ENCODE measurements around the gene DUSP16.
"Not testable (repeated sequence)": the region's sequence is repeated elsewhere in the genome, so short reads cannot be mapped to it uniquely, and the experiment has no call there.

DUSP16 gene

DNA sequence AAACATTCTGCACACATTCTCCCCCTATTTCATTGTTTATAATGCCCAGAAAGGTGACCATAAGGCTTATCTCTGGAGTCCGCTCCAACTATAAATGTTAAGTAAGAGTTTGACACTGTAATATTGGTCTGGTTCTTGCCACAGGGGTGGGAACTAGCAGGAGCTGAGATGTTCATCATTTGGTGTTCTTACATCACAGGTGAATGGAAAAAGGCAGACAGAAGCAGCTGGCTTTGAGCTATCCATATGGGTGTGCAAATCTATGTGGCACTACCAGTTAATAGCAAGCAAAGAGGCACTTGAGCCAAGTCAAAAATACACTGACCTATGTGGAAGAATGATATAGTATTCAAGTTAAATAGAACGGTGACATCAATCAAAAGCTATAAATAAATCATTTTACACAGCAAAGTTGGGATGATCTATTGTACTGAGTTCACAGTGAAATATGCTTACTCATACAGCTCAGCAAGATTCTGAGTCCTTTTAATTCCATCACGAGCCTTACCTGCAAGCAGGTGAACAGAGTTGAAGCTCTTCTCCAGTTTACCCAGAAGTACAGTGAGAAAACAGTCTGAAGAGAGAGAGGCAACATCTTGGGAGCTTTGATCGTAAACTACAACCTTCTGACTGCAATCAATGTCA is 43.2 kb downstream of the DUSP16 start:
- DNase-seq = no peak

DNA sequence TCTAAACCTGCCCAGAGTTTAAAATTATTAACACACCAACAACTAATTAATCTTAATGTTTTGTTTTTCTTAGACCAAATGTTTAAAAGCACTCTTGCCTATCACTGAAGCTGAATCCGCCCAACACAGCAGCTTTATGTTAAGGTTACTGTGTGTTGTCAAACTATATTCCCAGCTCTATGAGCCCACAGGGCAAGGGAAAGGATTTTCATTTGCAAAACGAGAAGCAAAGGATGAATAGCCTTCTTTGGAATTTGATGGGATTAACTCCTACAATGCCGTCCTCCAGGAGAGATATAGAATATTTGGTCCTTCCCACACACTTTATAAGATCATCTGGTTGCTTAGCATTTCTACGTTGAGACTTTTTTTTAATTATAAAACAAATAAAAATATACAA is 43.7 kb downstream of the DUSP16 start:
- no peak for DNase-seq

DNA sequence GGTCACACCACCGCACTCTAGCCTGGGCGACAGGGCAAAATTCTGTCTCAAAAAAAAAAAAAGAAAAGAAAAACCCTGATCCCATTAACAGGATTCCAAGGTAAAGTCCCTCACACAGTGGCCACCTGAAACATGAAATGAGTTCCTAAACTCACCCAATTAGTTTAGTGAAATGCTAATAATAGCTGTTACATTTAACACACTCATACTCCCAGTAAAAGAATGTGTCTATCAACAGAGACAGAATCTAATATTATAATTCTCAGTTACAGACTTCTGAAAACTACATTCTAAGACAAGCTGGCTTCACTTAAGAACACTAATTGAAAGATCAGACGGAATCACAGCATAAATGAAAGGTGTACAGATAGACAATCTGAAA is 44.2 kb downstream of the DUSP16 start:
- no peak for DNase-seq

DNA sequence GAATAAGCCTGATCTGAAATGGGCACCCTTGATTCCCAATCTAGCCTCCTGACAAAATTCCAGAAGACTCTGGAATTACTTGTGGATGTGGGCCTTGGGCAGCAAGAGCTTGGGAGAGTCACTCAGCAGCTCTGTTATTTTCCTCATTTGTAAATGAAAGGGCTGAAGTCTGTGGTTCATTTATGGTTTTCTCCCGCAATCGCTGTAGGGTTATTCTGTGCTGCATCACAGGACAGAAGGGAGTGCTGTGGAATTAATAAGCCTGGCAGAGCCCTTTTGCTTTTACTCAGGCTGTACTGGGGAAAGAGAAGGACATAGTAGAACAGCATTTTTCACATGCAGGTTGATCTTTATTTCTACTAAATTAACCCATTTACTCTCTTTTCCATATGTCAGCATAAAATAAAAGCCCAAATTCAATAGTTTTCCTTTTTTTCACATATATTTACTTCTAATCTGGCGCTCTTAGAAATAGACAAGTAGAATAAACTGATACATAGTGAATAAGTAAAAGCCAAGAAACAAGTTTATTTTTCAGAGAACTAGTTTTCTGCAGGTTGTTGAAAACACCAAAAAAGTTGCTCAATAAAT is 49.2 kb downstream of the DUSP16 start:
- DNase-seq = no peak

DNA sequence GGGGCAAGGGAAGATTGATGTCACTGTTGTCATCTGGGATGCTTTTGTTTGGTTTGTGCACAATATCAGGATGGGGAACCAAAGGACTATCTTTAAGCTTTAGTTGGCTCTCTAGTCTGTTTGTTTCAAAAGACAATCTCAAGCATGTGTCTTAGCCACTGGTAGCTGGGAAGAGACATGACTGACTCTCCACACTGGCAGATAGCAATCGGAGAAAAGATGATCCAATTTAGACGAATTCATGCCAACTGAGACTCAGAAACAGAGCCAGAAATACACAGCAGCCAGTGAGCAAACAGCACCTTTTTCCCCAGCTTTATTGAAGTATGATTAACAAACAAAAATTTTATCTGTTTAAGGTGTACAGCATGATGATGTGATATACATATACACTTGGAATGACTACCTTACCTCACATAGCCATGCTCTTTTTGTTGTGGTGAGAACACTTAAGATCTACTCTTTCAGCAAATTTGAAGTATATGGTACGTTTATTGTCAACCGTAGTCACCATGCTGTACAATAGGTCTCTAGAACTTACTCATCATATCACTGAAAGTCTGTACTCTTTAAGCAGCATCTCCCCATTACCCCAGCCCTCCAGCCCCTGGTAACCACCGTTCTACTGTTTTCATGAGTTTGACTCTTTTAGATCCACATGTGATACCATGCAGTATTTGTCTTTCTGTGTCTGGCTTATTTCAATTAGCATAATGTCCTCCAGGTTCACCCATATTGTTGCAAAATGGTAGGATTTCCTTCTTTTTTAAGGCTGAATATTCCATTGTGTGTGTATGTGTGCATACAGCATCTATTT is 50.6 kb downstream of the DUSP16 start:
- DNase-seq = no peak

DNA sequence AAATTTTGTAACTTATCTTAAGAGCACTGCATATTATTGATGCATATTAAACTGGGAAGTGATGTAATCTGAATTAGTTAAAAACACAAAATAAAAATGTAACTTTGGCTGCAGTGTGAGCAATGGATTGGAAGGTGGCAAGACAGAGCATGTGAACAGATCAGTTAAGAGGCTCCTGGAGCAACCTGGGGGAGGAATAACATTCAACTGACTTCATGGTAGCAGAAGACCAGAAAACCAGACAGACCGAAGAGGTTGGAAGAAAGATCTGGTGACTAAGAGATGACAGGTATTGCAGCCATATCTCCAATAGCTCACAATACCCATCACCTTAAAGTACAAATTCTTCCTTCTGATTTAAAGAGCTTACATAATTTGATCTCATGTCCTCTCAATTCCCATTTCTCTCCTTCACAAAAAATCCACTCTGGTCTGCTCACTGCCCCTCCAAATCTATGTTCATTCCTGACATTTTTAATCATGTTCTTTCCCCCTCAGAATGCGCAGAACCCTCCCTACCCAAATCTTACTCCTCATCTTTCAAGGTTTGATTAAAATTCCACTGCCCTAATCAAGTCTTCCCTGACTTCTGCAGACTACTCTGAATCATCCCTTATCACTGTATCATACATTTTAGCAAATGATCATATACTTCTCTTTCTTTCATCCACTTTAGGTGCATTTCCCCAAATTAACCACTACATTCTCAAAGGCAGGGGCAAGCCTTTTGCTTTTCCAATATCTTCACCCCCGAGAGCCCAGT is 51.5 kb downstream of the DUSP16 start:
- DNase-seq = no peak

DNA sequence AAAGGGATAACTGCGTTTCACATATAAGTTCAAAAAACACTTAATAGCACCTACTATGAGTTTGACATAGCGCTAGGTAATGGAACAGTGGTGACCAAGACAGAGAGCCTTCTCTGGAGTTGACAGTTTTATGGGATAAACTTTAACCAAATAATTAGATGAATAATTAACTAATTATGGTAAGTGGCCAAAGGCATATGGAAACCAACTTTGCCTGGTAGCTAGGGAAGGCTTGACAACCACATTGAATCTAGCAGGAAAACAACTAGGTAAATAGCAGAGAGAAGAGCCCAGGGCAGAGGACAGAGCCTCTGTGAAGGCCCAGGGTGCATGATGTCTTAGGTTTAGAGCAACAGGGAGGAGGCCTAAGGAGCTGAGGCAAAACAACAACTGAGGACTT is 52.1 kb downstream of the DUSP16 start:
- DNase-seq = no peak

DNA sequence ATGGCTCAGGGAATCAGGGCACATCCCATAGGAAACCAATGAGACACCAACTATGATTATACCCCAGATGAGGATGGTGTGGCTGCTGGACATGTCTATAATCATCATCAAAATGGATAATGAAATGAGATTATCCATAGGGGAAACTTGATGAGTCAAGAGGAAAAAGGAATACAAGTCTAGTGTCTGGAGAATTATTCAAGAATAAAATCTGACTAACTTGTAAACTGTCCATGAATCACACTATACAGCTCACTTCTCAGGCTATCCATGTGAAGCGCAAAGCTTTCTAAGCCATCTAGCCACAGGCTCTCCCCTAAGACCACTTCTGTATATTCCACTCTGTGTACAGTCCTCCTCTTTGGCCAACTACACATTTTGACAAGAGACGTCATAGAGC is 52.5 kb downstream of the DUSP16 start:
- DNase-seq = no peak

DNA sequence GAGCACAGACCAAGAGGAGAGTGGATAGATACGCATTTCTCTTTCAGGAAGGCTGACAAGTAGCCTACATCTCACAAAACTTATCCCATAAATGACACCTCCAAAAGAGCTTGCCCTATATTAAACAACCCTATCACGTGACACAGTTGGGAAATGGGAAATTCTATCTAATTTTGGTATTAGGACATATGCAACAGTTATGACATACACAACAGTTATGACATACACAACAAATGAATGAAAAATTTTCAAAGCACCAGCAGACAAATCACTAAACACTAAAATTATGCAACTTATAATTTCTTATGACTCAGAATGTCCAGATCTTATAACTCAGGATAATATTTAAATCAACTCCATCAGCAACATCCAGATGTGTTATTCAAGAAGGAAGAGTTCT is 54.1 kb downstream of the DUSP16 start:
- no peak for DNase-seq

DNA sequence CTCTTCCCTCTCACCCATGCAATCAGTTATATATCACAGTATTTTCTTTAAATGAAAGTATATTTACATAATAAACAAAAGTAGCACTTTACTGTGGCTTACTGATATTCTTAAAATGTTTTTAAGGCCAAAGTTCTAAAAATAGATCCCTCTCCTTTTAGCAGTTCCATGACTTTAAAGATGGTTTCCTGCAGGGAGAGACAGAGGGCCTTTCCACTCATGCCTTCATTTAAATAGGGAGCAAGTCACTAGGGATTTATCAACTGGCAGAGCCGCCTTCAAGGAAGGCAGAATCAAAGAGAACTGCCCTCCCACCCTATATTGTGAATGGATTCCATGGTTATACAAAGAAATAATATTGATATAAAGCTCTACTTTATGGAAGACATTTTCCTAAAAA is 55.5 kb downstream of the DUSP16 start:
- no peak for DNase-seq

DNA sequence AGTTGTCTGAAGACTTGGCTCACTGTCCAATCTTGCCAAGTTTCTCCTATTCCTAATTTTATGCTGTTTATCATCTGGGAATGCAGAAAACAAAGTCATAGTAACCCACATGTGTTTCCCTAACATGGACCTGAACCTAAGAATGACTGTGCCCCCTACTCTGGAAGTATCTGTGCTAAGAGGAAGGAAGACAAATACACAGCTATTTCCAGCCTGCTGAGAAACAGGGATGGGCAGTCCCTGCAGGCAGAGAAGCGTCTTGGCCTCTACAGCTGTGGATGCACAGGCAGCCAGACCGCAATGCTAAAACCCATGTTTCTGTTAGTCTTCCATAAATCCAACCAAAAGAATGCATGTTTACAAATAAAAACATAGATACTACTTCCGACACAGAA is 56.2 kb downstream of the DUSP16 start:
- DNase-seq = peak; percentile 66

DNA sequence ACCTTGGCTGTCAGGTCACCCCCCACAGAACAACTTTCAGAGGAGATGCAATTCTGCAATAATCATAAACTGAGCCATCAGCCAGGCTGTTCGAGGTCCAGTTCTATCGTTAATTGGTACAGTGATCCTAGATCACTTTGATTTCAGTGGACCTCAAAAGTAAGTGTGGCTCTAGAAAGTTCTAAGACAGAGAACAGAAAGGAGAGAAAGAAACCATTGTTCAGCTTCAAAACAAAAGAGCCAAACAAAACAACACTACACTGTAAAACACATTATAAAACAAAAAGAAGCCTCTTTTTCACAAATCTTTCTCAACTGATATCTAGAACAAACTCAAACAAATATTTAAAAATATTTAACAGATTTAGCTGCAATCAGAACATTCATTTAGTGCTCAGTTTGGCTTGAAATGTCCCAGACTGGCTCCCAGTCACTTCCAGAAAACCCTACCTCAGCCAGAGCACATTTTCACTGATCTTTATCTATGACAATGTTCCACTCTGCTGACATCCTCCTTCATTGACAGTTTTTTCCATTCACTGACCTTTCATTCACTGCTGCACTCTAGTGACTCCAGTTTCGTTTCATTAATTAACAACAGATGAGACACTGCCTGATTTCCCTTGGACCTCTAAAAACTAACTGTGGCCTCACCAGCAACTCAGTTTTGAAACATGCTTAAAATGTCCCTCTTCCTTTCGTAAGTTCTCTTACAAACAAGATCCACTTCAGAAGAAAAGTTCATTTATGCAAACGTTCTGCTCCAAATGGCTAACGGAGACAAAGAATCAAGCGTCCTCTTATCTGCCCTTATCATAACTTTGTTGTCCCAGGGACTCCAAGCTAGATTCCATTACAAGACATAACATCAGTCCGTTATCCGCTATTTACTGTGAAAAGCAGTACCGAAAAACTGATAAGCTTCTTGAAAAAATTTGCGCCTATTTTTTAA is 56.8 kb downstream of the DUSP16 start:
- peak; percentile 36 for DNase-seq

DNA sequence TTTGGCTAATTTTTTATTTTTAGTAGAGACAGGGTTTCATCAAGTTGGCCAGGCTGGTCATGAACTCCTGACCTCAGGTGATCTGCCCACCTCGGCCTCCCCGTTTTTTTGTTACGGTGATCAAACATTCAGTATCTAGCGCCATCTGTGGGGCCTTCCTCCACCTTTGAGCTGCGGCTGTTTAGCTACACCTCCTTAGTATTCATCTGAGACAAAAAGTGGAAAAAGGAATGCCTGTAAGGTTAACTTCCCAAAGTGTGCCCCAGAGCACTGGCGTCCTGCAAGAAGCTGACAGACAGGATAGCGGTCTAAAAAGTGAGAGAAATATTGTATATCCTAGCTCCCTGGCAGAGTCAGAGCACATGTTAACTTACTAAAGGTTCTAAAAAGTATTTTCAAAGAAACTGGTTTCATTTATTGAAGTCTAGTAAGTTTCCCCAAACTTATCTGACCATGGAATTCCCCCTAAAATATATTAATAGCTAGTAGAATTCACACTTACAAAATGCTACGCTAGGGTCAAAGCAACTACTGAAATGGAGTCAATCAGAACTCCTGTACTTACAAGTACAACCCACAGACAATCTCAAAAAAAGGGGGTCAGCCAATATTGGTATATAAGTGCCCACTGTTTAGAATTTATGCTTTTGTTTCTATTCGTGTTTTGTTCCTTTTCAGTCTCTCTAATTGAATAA is 59.1 kb downstream of the DUSP16 start:
- DNase-seq = no peak

DNA sequence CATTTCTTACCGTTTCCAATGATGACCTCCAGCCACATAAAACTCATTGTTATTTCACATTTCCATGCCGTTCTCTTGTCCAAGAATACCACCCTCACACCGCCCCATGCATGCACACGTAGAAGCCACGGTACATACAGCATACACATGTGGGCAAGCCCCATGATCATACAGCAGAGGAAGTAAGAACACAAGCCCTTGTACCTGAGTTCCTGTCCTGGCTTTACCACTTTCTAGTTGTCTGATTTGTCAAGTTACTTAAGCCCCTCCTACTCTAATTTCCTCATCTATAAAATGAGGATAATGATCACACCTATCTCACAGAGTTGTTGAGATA is 59.9 kb downstream of the DUSP16 start:
- DNase-seq = no peak

DNA sequence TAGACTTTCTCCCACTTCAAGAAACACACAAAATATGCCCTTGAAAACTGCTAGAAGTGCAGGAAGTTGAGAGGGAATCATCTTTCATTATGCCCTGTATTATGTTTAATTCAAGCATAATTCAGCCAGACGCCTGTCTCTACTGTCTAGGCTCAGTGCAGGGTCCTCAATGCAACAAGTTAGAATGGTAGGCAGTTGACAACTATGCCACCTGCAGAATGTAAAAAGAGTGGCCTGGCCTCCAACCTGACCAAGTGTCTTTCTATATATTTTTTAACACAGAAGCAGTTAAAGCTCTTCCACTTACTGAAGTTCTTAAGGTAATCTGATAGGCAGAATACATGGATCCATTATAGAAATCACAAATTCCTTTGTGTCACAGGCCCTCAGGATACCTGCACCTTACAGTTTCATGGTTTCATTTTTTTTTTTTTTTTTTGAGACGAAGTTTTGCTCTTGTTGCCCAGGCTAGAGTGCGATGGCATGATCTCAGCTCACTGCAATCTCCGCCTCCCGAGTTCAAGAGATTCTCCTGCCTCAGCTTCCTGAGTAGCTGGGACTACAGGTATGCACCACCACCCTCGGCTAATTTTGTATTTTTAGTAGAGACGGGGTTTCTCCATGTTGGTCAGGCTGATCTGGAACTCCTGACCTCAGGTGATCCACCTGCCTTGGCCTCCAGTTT is 60.4 kb downstream of the DUSP16 start:
- not testable (repeated sequence) for DNase-seq

DNA sequence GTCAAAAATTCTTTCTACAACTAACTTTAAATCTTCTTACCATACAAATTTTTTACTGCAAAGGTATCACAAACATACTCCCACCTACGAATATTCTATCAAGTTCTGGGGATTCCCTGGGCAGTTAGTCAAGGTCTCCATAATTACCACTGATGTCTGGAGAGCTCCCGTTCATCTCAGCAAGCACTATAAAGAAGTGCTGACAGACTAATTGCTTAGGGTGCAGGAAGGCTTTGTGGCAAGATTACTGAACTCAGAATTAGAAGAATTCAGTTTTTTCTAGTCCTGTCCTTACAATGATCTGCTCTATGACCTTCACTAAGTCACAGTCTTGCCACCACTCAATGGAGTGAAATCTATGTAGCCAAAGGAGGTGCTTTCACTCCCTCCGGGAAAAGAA is 61.5 kb downstream of the DUSP16 start:
- no peak for DNase-seq

DNA sequence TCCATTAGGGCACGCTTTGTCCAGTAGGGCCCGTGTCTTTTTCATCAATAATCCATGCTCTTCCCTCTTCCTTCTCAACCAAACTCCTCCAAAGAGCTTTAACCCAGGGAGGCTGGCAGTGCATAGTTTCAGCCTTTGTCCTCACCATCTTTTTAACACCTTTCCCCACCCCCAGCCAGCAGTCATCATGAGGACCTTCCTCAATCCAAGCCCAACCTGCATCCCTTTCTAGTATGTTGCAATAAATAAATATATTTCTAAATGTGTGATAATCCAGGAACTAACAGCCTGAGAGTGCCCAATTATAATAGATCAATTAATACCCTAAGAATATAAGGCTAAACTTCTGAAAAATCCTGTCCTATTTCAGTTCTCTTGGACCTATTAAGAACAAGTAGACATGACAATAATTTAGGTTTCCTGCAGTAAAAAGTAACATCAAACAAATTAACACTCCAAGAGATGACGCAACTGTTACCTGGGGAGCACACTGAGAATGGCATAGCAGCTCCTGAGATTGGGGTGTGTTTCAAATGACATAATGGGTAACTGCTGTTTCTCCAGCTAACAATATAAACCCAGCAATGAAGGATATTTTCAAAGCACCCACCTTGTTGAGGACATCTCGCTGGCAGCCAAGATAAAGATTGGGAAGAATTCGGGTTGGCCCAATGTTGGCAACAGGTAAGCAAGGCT is 62.6 kb downstream of the DUSP16 start:
- DNase-seq = no peak

DNA sequence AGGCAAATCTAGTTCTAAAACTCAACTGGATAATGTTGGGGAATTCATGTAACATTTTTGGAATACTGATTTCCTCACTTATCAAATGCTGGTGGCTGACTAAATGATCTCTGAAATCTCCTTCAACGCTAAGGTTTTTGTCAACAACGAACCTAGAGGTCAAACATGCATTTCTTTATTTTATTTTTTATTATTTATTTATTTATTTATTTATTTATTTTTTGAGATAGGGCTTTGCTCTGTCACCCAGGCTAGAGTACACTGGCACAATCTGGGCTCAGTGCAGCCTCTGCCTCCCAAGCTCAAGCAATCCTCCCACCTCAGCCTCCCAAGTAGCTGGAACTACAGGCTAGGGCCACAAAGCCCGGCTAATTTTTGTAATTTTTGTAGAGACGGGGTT is 64.5 kb downstream of the DUSP16 start:
- DNase-seq = no peak

DNA sequence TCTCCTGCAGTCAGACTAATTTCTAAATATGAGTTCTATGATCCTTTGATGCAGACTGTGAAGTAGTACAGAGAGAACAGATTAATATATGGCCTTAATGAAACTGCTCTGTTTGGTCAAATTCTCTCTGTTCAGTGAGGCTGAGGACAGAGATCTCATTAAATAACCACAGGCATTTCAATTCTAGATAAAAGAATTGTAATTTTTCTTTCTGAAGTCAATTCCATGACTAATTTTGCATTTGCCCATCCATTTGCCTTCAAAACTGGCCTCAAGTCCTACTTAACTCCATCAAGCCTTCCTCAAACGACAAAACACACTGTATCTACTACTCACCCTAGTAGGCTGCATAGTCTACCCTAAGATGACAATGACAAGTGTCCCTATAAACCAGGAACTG is 67.1 kb downstream of the DUSP16 start:
- no peak for DNase-seq

DNA sequence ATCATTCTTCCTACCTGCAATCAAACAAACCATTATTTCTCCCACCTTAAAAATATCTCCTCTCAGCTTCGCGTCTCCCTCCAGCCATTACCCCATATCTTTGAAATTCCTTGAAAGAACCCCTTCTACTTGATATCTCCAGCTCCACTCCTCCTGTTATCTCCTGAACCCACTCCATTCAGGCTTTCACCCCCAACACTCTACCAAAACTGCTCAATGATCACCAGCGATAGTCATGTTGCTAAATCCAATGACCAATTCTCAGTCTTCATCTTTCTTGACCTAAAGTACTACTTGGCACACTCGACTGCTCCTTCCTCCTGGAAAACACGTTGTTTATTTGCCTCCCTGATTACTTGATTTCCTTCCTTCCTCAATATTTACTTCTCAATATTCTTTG is 70.1 kb downstream of the DUSP16 start:
- DNase-seq = no peak

DNA sequence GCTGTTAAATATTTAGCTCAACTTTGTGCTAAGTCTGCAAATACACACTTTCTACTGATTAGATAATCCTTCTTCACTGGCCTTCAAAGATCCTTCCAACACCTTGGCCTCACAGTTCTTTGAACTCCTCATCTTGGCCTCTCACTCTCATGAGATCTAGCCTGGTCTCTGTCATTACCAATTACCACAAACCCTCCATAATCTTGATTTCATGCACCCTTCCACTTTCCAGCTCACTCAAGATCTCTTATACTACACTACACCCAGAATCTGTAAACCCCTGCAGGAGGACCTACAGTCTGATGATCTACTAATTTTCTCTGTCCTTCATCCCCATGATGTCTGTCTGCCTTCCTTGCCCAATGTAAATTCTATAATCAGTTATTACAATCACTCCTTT is 71.1 kb downstream of the DUSP16 start:
- DNase-seq = no peak
